KMS-11 (cell line): ENCODE data around the gene CDKN1C.

Experiments used
- H2AFZ ChIP-seq: fragments of 200-600 bp; sonication (generic); 2 replicates; pipeline ENCODE4 v1.6.1; 2016; ENCODE audit warnings: antibody characterized with exemption, mixed run types, low read depth
- H3K27ac ChIP-seq: fragments of 200-600 bp; sonication (generic); 2 replicates; pipeline ENCODE4 v1.6.1; 2016; ENCODE audit warnings: mild to moderate bottlenecking, mixed run types
- H3K27me3 ChIP-seq: fragments of 200-600 bp; sonication (generic); 2 replicates; pipeline ENCODE4 v1.6.1; 2017; ENCODE audit warnings: mild to moderate bottlenecking, low read depth, mixed run types, moderate library complexity; ENCODE audit not compliant: insufficient read depth
- H3K36me3 ChIP-seq: fragments of 200-600 bp; sonication (generic); 2 replicates; pipeline ENCODE4 v1.6.1; 2017; ENCODE audit warnings: mild to moderate bottlenecking, mixed run types; ENCODE audit not compliant: insufficient read depth
- H3K4me1 ChIP-seq: fragments of 200-600 bp; sonication (generic); 2 replicates; pipeline ENCODE4 v1.6.1; 2016; ENCODE audit warnings: mild to moderate bottlenecking, low read depth, mixed run types; ENCODE audit not compliant: poor library complexity, severe bottlenecking
- H3K4me2 ChIP-seq: fragments of 200-600 bp; sonication (generic); 2 replicates; pipeline ENCODE4 v1.7.0; 2016; ENCODE audit warnings: mild to moderate bottlenecking, mixed run types
- H3K4me3 ChIP-seq: fragments of 200-600 bp; sonication (generic); IDR thresholded peaks from 2 replicates; pipeline ENCODE4 v1.6.1; 2017; ENCODE audit warnings: low read depth, low read length, mixed read lengths; ENCODE audit not compliant: insufficient read depth
- H3K79me2 ChIP-seq: fragments of 200-600 bp; sonication (generic); 2 replicates; pipeline ENCODE4 v1.6.1; 2016; ENCODE audit warnings: low read depth, mixed run types; ENCODE audit not compliant: insufficient read depth
- H3K9ac ChIP-seq: fragments of 200-600 bp; sonication (generic); 2 replicates; pipeline ENCODE4 v1.6.1; 2016; ENCODE audit warnings: mild to moderate bottlenecking, mixed run types
- H4K20me1 ChIP-seq: fragments of 200-600 bp; sonication (generic); 2 replicates; pipeline ENCODE4 v1.6.1; 2016; ENCODE audit warnings: mild to moderate bottlenecking, mixed run types; ENCODE audit not compliant: insufficient read depth
- TF ChIP-seq, protein P1 (sequence below): fragments of 200-600 bp; sonication (generic); conservative IDR thresholded peaks from 2 replicates; pipeline ENCODE4 v1.6.1; 2017; ENCODE audit warnings: low read depth, mild to moderate bottlenecking, antibody characterized with exemption, low read length, moderate library complexity, mixed read lengths

The CDKN1C gene

DNA sequence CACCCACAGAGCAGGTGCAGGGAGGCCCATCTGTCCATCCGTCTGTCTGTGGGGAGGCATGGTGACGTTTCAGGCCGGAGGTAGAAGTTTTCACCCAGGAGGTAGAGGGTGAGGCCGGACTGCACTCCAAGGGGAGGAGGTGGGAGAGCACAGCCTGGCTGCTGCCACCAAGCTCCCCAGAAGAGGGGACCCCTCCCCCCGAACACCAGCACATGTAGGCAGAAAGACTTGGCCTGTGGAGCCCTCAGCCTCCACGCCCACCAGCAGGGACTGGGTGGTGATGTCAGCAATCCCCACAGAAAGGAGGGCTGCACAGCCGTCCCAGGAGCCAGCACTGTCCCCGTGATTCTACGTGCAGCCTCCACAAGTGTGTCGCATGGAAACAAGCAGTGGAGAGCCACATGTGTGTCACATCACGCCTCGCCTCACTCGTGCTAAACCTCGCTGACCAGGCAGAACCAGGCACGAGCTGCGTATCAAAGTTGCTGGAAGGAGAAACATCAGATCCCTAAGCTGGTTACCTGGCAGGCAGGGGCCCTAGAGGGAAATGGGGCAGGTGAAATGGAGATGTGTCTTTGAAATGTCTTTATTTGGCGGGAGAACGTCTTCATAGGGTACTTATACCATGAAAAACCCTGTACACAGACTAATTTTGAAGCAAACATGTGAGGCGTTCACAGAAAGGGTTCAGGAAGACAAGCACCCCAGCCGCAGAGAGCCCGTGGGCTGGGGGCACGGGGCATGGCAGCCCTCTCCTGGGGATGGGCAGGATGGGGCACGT lies 49.1 kb downstream of the CDKN1C start:
- no peaks in the 10 kb centered on the region for H4K20me1 ChIP-seq
- H3K27ac ChIP-seq = no peak overlapping the region
- no peak overlapping the region for H3K4me3 ChIP-seq
- H3K9ac ChIP-seq = no peak overlapping the region
- TF ChIP-seq, protein P1, sequence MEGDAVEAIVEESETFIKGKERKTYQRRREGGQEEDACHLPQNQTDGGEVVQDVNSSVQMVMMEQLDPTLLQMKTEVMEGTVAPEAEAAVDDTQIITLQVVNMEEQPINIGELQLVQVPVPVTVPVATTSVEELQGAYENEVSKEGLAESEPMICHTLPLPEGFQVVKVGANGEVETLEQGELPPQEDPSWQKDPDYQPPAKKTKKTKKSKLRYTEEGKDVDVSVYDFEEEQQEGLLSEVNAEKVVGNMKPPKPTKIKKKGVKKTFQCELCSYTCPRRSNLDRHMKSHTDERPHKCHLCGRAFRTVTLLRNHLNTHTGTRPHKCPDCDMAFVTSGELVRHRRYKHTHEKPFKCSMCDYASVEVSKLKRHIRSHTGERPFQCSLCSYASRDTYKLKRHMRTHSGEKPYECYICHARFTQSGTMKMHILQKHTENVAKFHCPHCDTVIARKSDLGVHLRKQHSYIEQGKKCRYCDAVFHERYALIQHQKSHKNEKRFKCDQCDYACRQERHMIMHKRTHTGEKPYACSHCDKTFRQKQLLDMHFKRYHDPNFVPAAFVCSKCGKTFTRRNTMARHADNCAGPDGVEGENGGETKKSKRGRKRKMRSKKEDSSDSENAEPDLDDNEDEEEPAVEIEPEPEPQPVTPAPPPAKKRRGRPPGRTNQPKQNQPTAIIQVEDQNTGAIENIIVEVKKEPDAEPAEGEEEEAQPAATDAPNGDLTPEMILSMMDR = no peak
- H3K4me1 ChIP-seq = no peaks in the 10 kb centered on the region
- no peaks in the 10 kb centered on the region for H3K27me3 ChIP-seq
- no peaks in the 10 kb centered on the region for H3K36me3 ChIP-seq
- no peaks in the 10 kb centered on the region for H3K79me2 ChIP-seq
- H3K4me2 ChIP-seq = no peak overlapping the region
- H2AFZ ChIP-seq = no peak overlapping the region

DNA sequence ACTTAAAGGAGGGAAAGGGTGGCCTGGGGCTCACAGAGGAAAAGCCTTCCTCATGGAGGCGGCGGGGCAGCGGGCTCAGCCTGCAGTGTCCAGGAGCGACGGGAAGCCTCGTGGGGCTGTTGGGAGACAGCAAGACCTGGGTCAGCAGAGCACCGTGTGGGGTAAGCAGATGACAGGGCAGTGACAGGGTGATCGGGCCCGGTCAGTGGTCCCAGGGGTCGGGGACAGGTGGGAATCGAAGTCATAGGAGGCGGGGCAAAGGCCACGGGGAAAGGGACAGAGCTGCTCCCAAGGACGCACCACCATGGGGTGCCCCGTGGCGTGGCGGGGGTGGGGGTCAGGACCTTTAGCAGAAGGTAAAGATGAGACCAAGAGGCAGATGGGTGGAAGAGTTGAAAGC lies 49.8 kb downstream of the CDKN1C start:
- Histone ChIP-seq H2AFZ (no peak overlapping the region), H3K4me2 (no peak overlapping the region), H3K36me3 (no peaks in the 10 kb centered on the region), H3K4me3 (no peak overlapping the region), H3K4me1 (no peaks in the 10 kb centered on the region), H3K27ac (no peak overlapping the region), H3K27me3 (no peaks in the 10 kb centered on the region), H3K79me2 (no peaks in the 10 kb centered on the region), H4K20me1 (no peaks in the 10 kb centered on the region), H3K9ac (no peak overlapping the region)
- TF ChIP-seq, protein P1 = no peak

DNA sequence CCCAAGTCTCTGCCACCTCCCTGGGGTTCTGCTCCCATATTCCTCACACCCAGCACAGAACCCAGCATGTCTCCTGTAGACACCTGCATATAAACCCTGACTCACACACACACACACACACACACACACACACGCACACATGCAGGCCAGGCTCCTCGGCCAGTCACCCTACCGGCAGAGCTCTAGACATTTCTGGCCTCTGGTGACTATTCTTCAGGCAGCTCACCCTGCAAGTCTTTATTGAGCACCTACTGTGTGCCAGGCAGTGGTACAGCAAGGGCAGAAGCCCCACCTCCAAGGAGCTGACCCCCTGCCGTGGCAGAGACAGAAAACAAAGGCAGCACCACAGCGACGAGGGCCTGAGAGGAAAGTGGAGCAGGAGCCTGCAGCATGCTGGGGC lies 50.3 kb downstream of the CDKN1C start:
- Histone ChIP-seq H3K27me3 (no peaks in the 10 kb centered on the region), H3K27ac (no peak overlapping the region), H3K79me2 (no peaks in the 10 kb centered on the region), H3K9ac (no peak overlapping the region), H3K36me3 (no peaks in the 10 kb centered on the region), H3K4me2 (no peak overlapping the region), H4K20me1 (no peaks in the 10 kb centered on the region), H2AFZ (no peak overlapping the region), H3K4me3 (no peak overlapping the region), H3K4me1 (no peaks in the 10 kb centered on the region)
- TF ChIP-seq, protein P1 = no peak

DNA sequence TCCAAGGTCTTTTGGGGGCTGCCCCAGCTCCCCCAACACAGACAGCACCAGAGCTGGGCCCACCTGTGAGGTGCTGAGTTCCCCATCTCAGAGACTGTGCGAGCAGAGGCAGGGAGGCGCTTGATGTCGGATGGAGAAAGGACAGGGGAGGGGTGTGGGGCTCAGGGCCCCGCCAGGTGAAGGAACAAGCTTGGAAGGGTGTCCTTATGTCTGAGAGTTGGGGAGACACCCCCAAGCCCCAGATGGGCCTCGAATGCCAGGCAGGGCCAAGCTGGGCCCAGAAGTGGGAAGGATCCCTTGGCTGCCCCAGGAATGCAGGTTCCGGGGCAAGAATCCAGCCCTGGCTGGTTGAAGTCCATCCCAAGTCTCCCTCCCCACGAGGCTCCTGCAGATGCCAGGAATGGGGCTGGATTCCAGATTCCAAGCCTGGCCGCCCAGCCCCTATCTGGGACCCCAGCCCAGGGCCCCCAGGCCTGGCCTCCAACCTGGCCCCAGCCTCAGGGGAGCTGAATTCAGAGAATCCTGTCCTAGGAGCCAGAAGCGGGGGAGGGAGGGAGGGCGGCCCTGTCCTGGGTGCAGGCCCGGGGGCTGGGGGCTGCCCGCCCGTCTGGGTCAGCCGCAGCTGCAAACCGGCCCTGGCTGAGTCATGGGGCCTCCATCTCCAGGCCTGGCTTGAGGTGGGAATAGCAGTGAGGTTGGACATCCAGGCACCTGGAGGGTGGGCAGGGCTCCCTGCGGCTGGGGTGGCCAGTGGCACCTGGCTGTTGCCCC lies 50.9 kb downstream of the CDKN1C start:
- Histone ChIP-seq H4K20me1 (no peaks in the 10 kb centered on the region), H3K4me3 (no peak overlapping the region), H3K4me1 (no peaks in the 10 kb centered on the region), H3K9ac (no peak overlapping the region), H3K27me3 (no peaks in the 10 kb centered on the region), H3K79me2 (no peaks in the 10 kb centered on the region), H3K4me2 (no peak overlapping the region), H3K27ac (no peak overlapping the region), H2AFZ (no peak overlapping the region), H3K36me3 (no peaks in the 10 kb centered on the region)
- TF ChIP-seq, protein P1 = no peak
